GM12892 (cell line): ENCODE results near the gene SERPINB2.

ENCODE experiments used
- POLR2A ChIP-seq: IDR thresholded peaks from 2 replicates; pipeline ENCODE4 v1.6.1; 2011; ENCODE audit warnings: low read depth, low read length, control low read depth
- TAF1 ChIP-seq: IDR thresholded peaks from 2 replicates; pipeline ENCODE4 v1.6.1; 2011; ENCODE audit warnings: low read depth, mild to moderate bottlenecking, control low read depth, low read length, borderline replicate concordance

DNA sequence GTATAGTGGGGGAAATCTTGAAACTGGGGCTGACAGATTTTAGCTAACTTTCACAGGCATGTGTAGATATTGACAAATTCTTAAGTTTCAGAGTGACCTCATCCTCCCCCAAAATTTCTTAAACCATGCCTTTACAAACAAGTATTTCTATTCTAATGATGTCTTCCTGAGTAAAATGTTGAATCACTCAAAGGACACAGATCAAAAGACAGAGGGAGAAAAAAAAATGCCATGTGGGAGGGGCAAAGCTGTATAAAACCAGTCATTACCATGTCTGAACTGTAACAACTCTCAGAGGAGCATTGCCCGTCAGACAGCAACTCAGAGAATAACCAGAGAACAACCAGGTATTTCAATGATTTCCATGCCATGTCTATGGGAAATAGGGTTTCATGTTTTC lies at the start of gene SERPINB2:
- no peak for TF ChIP-seq POLR2A
- TF ChIP-seq TAF1 = no peak
